ACC112 (cell line): Measurements from ENCODE around the gene NAV3.

Experiments
- H2AFZ ChIP-seq: fragments of 200-600 bp; sonication (generic); one replicate; pipeline ENCODE4 v1.6.0; 2017; ENCODE audit warnings: antibody characterized with exemption, low read length; ENCODE audit not compliant: unreplicated experiment
- H3K27ac ChIP-seq: fragments of 200-600 bp; sonication (generic); 2 replicates; pipeline ENCODE4 v1.5.1; 2014; ENCODE audit warnings: low read depth, mild to moderate bottlenecking, antibody characterized with exemption, low read length, moderate library complexity
- H3K27me3 ChIP-seq: fragments of 200-600 bp; sonication (generic); 2 replicates; pipeline ENCODE4 v1.6.1; 2014; ENCODE audit warnings: mild to moderate bottlenecking, antibody characterized with exemption, low read length, moderate library complexity, mixed read lengths; ENCODE audit not compliant: insufficient read depth
- H3K36me3 ChIP-seq: fragments of 200-600 bp; sonication (generic); 2 replicates; pipeline ENCODE4 v1.6.1; 2016; ENCODE audit warnings: mild to moderate bottlenecking, antibody characterized with exemption, low read length, moderate library complexity, mixed read lengths; ENCODE audit not compliant: insufficient read depth
- H3K4me1 ChIP-seq: fragments of 200-600 bp; sonication (generic); one replicate; pipeline ENCODE4 v1.6.1; 2016; ENCODE audit warnings: low read length, mixed read lengths; ENCODE audit not compliant: insufficient read depth, unreplicated experiment, control insufficient read depth
- H3K4me3 ChIP-seq: fragments of 200-600 bp; sonication (generic); 2 replicates; pipeline ENCODE4 v1.5.1; 2014; ENCODE audit warnings: mild to moderate bottlenecking, low read depth, low read length
- H3K79me2 ChIP-seq: fragments of 200-600 bp; sonication (generic); one replicate; pipeline ENCODE4 v1.6.0; 2016; ENCODE audit warnings: low read length; ENCODE audit not compliant: control insufficient read depth, unreplicated experiment, insufficient read depth

Gene NAV3

GRCh38 chr12:77973579-77973978 lies 142.9 kb downstream of the NAV3 start:
- Histone ChIP-seq H3K27ac (no peak overlapping the region), H2AFZ (peak overlapping the region; percentile 7), H3K4me3 (peak overlapping the region; percentile 34; the same call in 1 of the 2 replicates), H3K4me1 (no peaks in the 10 kb centered on the region), H3K79me2 (peaks cover 10% of the 10 kb centered on the region), H3K27me3 (no peaks in the 10 kb centered on the region), H3K36me3 (peaks cover 29% of the 10 kb centered on the region)

- Histone ChIP-seq H3K36me3 (peaks cover 25% of the 10 kb centered on the region), H3K4me3 (no peak overlapping the region), H3K27ac (no peak overlapping the region), H3K27me3 (no peaks in the 10 kb centered on the region), H2AFZ (no peak overlapping the region), H3K4me1 (peaks cover 1% of the 10 kb centered on the region), H3K79me2 (peaks cover 5% of the 10 kb centered on the region)
Measured at GRCh38 chr12:77974645-77975044, 144.0 kb downstream of the NAV3 start.

DNA sequence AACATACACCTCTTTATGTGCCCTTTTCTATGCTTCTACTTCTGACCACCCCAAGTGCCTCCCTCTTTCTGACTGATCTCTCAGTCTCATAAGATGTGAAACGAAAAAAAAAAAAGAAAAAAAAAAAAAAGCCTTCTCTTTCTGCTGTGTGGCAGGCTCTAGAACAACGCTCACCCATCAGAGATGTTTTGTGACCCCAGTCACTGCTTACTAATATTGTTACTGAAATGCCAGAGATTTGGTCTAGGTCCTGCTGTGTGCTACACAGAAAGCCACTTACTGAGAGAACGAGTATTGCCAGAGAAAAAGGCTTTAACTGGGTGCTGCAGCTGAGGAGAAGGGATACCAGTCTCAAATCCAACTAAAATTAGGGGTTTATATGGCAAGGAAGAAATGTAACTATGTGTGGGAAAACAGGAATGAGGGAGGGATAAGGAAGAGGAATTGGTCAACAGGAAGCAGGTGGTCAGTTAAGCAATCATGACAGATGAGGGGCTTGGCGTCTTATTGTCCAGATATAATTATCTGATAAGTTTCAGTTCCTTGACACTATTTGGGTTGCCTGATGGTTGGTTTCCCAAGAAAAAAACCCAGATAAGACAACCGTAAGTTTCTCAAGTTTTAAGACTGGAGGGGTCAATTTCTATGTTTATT lies 149.0 kb downstream of the NAV3 start:
- peaks cover 14% of the 10 kb centered on the region for H3K79me2 ChIP-seq
- H3K27me3 ChIP-seq: no peaks in the 10 kb centered on the region
- peak overlapping the region; percentile 15 for H2AFZ ChIP-seq
- H3K4me1 ChIP-seq: peaks cover 12% of the 10 kb centered on the region
- peaks cover 32% of the 10 kb centered on the region for H3K36me3 ChIP-seq
- H3K27ac ChIP-seq: no peak overlapping the region
- no peak overlapping the region for H3K4me3 ChIP-seq

DNA sequence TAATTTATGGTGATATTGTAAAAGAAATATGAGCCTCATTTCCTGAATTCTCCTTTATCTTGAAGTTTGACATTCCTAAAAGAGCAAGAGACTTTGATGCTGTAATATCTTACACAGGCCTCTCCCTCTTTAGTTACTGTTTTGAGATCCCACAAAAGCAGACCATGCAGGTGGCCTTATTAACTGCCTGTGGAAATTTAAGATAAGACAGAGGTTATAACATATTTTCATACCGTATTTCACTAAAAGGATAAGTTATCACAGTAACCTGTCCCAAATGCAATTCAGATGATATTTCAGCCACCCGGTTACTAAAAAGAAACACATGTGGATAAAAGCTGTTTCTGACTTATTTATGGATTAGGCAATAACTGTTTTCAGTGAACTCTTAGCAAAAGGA lies 150.1 kb downstream of the NAV3 start:
- H3K4me1 ChIP-seq: peaks cover 12% of the 10 kb centered on the region
- H3K4me3 ChIP-seq: no peak overlapping the region
- peaks cover 31% of the 10 kb centered on the region for H3K36me3 ChIP-seq
- no peak overlapping the region for H3K27ac ChIP-seq
- H3K79me2 ChIP-seq: peaks cover 14% of the 10 kb centered on the region
- H3K27me3 ChIP-seq: no peaks in the 10 kb centered on the region
- H2AFZ ChIP-seq: no peak overlapping the region

DNA sequence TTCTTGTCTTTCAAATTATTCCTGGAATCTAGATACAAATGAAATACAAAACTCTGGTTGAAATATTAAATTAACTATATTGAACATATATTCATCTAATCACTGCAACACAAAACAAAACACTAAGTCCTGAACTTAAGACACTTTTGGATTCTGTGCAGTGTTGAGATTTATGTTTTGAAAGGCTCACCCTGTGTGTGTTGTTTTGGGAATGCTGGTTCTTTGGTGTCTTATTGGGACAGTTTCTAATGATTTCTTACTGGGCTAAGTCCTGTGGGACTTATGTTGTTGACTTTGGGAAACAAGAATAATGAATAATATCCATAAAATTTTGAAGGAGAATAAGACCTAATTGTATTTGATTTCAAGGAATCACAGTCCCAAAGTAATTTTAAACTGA lies 153.2 kb downstream of the NAV3 start:
- Histone ChIP-seq H3K27ac (no peak overlapping the region), H3K4me3 (no peak overlapping the region), H3K27me3 (no peaks in the 10 kb centered on the region)

DNA sequence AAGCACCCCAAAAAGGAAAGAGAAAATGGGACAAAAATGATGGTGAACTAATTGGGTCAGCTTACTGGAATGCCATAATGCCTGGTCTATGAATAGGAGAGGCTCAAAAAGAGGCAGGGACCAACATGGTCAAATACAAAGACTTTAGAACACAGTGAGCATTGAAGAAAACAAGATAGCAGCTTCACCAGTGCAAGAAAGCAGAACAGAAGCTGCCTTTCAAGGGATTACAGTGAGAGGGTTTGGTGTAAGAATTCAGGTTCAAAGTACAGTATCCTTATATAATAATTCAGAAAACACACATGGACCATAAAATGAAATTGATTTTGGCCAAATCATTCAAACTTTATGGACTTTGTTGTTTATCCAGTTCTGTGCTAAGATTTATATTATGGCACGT lies 162.1 kb downstream of the NAV3 start:
- Histone ChIP-seq H3K79me2 (peaks cover 13% of the 10 kb centered on the region), H3K27me3 (no peaks in the 10 kb centered on the region), H3K4me3 (no peak overlapping the region)

More for the DNA sequence above, 153.2 kb downstream of the NAV3 start:
- Histone ChIP-seq H3K4me1 (peaks cover 12% of the 10 kb centered on the region), H3K36me3 (peaks cover 43% of the 10 kb centered on the region), H2AFZ (no peak overlapping the region), H3K79me2 (peaks cover 18% of the 10 kb centered on the region)

GRCh38 chr12:77993658-77994057 lies 163.0 kb downstream of the NAV3 start:
- H3K4me3 ChIP-seq: no peak overlapping the region
- no peak overlapping the region for H3K27ac ChIP-seq
- peaks cover 10% of the 10 kb centered on the region for H3K79me2 ChIP-seq
- H3K4me1 ChIP-seq: peaks cover 20% of the 10 kb centered on the region
- no peaks in the 10 kb centered on the region for H3K27me3 ChIP-seq
- H3K36me3 ChIP-seq: peaks cover 22% of the 10 kb centered on the region
- no peak overlapping the region for H2AFZ ChIP-seq

More for the DNA sequence above, 162.1 kb downstream of the NAV3 start:
- Histone ChIP-seq H3K36me3 (peaks cover 31% of the 10 kb centered on the region), H2AFZ (no peak overlapping the region), H3K27ac (no peak overlapping the region), H3K4me1 (peaks cover 20% of the 10 kb centered on the region)

- Histone ChIP-seq H3K27ac (0 out of 2 replicates have a peak overlapping the region, but pooled peaks have one; percentile 0), H3K4me3 (no peak overlapping the region), H2AFZ (no peak overlapping the region)
Measured at GRCh38 chr12:77995436-77996167, 164.9 kb downstream of the NAV3 start.

GRCh38 chr12:77996670-77997069 lies 166.0 kb downstream of the NAV3 start:
- H3K27ac ChIP-seq: no peak overlapping the region

More at GRCh38 chr12:77995436-77996167, 164.9 kb downstream of the NAV3 start:
- no peaks in the 10 kb centered on the region for H3K27me3 ChIP-seq
- H3K79me2 ChIP-seq: peaks cover 10% of the 10 kb centered on the region
- H3K36me3 ChIP-seq: peaks cover 5% of the 10 kb centered on the region
- H3K4me1 ChIP-seq: peaks cover 20% of the 10 kb centered on the region

DNA sequence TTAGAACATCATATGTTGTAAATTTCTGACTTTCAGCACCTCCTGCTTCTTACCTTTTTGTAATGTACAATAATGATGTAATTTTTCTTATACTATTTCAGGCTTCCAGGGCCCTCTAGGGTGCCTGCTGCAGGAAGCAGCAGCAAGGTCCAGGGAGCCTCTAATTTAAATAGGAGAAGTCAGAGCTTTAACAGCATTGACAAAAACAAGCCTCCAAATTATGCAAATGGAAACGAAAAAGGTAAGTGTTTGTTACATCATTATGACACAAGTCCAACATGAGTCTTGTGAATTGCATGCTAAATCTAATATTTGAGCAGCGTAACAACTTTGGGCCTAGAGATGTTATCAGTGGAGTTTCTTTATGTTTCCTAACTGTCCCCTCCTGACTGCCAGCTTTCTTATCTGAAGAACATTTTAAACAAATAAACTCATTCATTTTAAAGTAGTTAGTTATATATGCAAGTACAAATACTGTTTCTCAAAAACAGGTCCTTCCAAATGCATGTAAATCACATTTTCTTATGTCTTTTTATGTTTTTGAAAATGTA lies 167.6 kb downstream of the NAV3 start:
- Histone ChIP-seq H3K4me3 (no peak overlapping the region), H3K27me3 (no peaks in the 10 kb centered on the region), H3K36me3 (peaks cover 3% of the 10 kb centered on the region), H2AFZ (no peak overlapping the region), H3K79me2 (peaks cover 5% of the 10 kb centered on the region), H3K27ac (no peak overlapping the region), H3K4me1 (peaks cover 24% of the 10 kb centered on the region)

More at GRCh38 chr12:77996670-77997069, 166.0 kb downstream of the NAV3 start:
- H3K36me3 ChIP-seq: peaks cover 3% of the 10 kb centered on the region
- H3K27me3 ChIP-seq: no peaks in the 10 kb centered on the region
- peaks cover 10% of the 10 kb centered on the region for H3K79me2 ChIP-seq
- peaks cover 20% of the 10 kb centered on the region for H3K4me1 ChIP-seq
- H3K4me3 ChIP-seq: no peak overlapping the region
- H2AFZ ChIP-seq: no peak overlapping the region
